AG09309 (cell line): ENCODE data around the gene TRIM16.
A peak's percentile ranks its signal among the peaks of the same experiment; 100 is the strongest.
"Not testable (repeated sequence)": the region's sequence is repeated elsewhere in the genome, so short reads cannot be mapped to it uniquely, and the experiment has no call there.

Source experiments
- DNase-seq: peaks from one replicate; pipeline ENCODE4 v3.0.0-alpha.2; 2010; ENCODE audit warnings: low read depth
- H3K4me3 ChIP-seq: 2 replicates; pipeline ENCODE4 v1.5.1; 2011; ENCODE audit warnings: mild to moderate bottlenecking, low read depth, low read length, moderate library complexity; ENCODE audit not compliant: control insufficient read depth
- TF ChIP-seq, protein P1 (sequence below): IDR thresholded peaks from 2 replicates; pipeline ENCODE4 v1.5.1; 2011; ENCODE audit warnings: mild to moderate bottlenecking, low read depth, low read length, inconsistent platforms; ENCODE audit not compliant: insufficient read depth, control insufficient read depth; ENCODE audit errors: missing control alignments

TRIM16 gene

DNA sequence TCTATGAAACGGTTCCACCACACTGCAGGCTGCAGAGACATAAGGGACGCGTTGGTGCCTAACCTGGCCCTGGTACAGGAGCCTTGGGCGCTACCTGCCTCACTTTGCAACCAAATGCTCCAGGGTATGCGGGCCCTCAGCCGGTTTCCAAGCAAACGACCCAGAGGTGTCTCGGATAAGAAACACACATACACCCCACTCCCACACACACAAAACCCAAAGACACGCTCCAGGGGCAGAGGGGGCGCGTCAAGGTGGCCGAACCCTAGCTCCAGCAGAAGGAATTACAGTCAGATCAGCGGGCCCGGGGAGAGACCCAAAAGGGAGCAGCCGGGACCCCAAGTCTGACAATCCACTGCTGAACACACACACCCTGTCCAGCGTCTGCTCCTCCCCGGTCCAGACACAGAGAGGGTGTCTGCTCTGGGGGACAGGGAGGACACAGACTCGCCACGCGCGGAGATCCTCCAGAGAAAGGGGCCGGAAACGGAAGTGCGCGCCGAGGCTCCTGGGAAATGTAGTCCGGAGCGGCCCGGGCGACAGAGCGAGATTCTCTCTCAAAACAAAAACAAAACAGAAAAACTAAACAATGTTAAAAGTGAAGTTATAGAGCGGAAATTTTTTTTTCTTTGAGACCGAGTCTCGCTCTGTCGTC lies at the start of gene TRIM16:
TSS of gene TRIM16 (minus strand) at position 488 of the 655 bp plus-strand sequence. CDS start 32,702 bp downstream, outside the sequence.
- TF ChIP-seq, protein P1, sequence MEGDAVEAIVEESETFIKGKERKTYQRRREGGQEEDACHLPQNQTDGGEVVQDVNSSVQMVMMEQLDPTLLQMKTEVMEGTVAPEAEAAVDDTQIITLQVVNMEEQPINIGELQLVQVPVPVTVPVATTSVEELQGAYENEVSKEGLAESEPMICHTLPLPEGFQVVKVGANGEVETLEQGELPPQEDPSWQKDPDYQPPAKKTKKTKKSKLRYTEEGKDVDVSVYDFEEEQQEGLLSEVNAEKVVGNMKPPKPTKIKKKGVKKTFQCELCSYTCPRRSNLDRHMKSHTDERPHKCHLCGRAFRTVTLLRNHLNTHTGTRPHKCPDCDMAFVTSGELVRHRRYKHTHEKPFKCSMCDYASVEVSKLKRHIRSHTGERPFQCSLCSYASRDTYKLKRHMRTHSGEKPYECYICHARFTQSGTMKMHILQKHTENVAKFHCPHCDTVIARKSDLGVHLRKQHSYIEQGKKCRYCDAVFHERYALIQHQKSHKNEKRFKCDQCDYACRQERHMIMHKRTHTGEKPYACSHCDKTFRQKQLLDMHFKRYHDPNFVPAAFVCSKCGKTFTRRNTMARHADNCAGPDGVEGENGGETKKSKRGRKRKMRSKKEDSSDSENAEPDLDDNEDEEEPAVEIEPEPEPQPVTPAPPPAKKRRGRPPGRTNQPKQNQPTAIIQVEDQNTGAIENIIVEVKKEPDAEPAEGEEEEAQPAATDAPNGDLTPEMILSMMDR = peak; percentile 18
- DNase-seq = not testable (repeated sequence)
- H3K4me3 ChIP-seq = peak within 1 kb of the TSS; percentile 57

DNA sequence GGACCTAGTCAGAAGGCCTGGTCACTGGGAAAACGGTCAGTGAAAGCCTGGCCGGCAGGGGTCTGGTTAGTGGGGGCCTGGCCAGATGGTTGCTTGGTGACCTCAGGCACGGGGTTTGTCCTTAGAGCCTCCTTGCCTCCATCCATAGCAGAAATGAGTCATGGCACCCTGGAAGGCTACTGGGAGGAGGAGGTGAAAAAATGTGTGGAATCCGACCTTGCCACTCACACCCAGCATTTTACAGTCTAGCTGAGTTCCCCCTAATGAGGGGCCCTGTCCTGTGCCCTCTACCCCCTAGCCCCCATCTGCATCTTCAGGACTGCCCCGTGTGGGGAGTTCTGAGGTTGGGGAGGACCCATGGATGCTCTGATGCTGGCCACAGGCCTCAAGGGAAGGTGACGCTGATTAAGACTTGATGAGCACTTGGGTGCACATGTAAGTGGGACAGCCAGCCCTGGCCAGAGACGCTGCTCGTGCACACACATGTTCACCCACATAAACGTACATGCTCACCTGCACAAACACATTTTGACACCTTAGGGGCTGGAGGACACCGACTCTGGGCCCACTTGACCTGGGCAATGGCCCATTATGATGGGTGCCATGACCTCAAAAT lies 49.2 kb upstream of the TRIM16 start:
- not testable (repeated sequence) for H3K4me3 ChIP-seq, DNase-seq

DNA sequence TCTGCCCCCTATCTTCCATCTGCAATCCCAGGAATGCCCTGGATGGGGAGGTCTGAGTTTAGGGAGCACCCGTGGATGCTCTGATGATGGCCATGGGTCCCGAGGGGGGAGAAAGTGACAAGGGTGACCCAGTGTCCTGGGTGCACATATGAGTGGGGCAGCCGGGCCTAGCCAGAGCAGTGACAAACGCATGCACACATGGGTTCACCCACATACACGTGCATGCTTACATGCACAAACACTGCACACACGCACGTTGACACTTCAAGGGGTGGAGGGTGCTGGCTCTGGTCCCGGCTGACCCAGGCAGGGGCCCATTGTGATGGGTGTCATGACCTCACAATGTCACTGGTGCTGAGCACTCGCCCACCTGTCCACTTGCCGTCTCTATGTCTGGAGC lies 47.8 kb upstream of the TRIM16 start, which contains the start of gene TBC1D26:
TSS of gene TBC1D26 (plus strand) at position 384 of the 400 bp plus-strand sequence. CDS start 3,066 bp downstream, outside the sequence.
- not testable (repeated sequence) for DNase-seq, H3K4me3 ChIP-seq

DNA sequence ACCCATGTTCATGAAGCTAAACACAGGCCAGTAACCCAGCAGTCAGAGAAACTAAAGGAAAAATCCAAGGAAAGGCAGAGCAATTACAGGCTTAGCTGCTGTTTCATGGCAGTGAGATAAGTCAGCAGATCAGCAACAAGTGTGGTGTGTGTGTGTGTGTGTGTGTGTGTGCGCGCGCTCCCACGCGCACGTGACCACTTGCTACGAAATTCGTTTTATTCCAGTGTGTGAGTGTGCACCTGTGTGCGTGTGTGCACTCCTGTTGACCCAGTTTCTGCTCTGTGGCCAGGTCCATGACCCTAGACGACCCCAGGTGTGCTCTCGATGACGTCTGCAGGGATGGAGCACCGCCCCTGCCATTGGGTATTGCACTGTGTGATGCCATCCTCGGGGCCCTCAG lies 46.4 kb upstream of the TRIM16 start:
- H3K4me3 ChIP-seq = not testable (repeated sequence)

DNA sequence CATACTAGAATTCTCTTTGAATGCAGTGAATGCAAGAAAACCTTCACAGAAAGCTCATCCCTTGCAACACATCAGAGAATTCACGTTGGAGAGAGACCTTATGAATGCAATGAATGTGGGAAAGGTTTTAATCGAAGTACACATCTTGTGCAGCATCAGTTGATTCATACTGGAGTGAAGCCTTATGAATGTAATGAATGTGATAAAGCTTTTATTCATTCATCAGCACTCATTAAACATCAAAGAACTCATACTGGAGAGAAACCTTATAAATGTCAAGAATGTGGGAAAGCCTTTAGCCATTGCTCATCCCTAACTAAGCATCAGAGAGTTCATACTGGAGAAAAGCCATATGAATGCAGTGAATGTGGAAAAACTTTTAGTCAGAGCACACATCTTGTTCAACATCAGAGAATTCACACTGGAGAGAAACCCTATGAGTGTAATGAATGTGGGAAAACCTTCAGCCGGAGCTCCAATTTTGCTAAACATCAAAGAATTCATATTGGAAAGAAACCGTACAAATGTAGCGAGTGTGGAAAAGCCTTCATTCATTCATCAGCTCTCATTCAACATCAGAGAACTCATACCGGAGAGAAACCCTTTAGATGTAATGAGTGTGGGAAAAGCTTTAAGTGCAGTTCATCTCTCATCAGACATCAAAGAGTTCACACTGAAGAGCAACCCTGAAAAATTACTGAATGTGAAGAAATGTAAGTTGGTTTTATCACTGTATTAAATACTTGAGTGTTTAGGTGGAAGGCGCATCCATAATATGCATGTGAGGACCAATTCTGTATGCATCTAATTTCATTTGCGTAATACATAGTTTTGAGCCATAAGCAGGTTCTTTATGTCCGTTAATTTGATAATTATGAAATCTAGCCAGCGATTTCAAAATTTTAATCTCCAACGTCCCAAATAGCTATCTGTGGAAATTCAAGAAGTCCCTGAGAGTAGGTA lies 32.8 kb upstream of the TRIM16 start:
- not testable (repeated sequence) for DNase-seq

More for the DNA sequence above, 46.4 kb upstream of the TRIM16 start:
- DNase-seq = not testable (repeated sequence)

DNA sequence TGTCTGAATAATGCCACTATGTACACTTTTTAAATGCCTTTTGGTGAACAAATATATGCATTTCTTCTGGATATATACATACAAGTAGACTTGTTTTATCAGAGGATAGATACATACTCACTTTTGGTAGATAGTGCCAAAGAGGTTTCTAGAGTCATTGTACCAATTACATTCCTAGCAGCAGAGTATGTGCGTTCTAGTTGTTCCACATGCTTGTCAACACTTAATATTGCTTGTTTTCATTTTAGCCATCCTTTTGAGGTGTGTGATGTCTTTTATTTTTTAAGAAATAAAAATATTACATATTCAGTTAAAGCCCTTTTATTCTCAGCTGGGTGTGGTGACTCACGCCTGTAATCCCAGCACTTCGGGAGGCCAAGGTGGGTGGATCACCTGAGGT lies 24.8 kb upstream of the TRIM16 start:
- H3K4me3 ChIP-seq, DNase-seq: not testable (repeated sequence)

More for the DNA sequence above, 32.8 kb upstream of the TRIM16 start:
- not testable (repeated sequence) for H3K4me3 ChIP-seq

DNA sequence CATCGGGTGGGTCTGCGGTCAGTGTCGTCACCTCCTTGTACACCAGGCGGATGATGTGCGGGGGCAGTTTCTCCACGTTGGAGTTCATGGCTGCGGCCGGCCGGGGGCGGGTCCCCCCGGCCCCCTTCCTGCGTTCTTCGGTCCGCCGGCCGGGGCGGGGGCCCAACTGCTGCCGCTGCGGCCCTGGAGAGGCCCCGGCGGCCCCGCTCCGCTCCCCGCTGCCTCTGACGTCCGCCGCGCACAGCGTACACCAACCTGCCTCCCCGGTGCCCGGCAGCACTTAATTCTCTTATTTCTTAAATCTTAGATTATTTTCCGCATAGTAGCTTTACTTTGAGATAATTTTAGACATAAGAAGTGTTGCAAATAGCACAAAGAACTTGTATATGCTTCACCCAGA lies 20.7 kb upstream of the TRIM16 start:
- not testable (repeated sequence) for DNase-seq, H3K4me3 ChIP-seq

DNA sequence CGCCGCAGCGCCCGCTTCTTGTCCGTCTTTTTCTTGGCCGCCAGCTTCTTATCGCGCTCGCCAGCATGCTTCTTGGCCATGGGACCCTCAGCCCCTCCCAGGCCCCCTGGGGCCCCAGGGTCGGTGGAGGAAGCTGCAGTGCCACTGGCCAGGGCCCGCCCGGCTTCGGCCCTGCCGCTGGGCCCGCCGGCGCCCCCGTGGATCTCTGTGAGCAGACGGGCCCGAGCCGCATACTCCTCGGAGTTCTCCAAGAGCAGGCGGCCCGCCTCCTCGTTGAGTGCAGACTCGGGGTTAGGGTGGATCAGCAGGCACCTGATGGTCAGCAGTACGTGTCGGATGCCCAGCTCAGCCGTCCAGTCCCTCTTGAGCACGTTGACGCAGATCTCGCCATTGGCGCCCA lies 20.1 kb upstream of the TRIM16 start:
- H3K4me3 ChIP-seq, DNase-seq: not testable (repeated sequence)

DNA sequence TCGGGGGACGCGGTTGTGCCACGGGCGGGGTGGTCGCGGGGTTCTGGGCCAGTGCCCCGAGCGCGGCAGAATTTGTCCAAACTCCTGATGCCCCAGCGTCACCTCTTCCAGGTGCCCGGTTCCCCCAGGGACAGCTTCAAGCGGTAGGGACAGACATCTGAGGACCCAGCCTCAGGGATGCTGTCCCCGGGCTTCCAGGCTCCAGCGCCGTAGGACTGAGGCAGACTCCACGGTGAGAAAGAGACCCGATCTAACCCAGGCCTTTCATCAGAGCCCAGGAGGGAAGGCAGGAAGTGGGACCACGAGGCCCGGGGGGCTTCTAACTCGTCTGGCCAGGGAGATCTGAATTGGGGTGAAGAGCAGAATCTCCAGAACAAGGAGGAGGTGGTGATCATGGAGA lies 15.8 kb upstream of the TRIM16 start:
- not testable (repeated sequence) for DNase-seq
- H3K4me3 ChIP-seq = peak overlapping the region; percentile 60

DNA sequence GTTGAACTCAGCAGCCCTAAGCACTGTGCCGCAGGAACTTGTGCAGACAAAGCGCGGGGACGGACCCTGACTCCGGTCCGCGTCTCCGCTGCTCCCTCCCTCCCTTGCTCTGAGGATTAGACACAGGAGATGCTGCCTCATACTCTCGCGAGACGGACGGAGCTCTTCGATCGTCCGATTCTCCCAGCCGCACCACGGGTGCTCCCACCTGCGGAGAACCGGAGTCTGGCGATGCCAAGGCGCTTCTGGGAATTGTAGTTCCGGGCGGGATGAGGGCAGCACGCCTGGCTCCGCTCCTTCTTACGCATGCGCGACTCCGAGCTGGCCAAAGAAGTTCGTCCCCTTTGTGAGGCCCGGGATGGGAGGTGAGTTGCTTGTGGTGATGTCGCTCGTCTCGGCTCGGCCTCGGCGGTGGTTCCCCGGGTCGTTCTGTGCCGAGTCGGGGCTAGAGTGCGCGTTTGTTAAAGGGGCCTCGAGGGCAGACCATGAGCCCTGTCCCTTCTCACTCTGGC lies 15.4 kb upstream of the TRIM16 start, which contains the start of gene ZNF286A:
TSS of gene ZNF286A (plus strand) at position 340 of the 512 bp plus-strand sequence. CDS start 578 bp downstream, outside the sequence.
- H3K4me3 ChIP-seq = peak within 1 kb of the TSS; percentile 60
- DNase-seq = peak; percentile 97

DNA sequence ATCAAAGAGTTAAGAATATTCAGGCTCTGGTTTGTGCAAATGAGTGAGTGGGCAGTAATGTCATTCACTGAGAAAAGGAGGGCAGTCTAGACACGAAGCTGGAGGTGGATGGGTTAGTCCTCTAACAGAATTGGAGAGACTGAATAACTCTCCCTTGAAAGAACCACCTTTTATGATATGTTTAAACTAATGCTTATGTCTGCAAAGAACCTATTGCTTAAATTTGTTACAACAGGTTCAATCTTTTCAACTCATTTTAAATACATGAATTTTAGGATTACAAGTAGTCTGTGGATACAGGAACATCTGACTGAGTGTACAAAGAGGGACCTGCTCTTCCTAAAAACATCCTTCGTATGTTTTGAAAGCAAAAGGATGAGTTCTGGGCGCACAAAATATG lies 14.9 kb upstream of the TRIM16 start:
- peak overlapping the region; percentile 60 for H3K4me3 ChIP-seq
- not testable (repeated sequence) for DNase-seq

DNA sequence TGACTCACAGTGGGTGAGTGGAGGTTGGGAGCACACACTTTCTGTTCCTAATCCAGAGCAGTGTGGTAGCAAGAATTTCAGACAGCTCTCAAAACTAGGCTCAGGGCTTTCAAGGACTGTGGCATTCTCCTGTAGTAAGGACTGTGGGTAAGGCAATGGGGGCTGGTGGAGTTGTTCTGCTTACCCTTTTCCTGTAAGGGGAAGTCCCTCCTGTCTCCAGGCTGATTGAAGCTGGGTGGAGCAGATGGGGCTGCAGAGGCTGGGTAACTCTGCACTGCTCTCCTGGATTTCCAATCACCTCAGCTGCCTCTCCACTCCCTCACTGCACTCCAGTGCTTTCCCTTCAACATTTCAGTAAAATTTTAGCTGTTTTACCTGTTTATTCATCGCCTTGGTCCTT lies 3.4 kb upstream of the TRIM16 start:
- H3K4me3 ChIP-seq, DNase-seq: not testable (repeated sequence)

DNA sequence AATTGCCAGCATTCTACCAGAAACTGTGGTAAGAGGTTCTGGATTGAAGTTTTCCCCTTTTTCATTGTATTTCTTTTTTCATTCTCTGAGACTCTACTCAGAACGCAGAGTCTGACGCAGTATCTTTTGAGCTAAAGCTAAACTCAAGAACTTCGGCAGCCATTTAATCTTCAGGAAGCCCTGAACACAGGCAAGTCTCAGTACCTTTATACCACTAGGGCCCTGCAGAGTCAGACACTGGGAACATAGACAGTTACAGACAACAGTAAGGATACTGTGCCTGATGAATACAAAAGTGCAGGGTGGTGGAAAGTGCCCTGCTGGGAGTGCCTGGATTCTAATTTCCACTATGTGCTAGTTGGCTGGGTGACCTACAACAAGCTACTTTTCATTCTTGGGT lies 976 bp downstream of the TRIM16 start:
- H3K4me3 ChIP-seq = not testable (repeated sequence)

DNA sequence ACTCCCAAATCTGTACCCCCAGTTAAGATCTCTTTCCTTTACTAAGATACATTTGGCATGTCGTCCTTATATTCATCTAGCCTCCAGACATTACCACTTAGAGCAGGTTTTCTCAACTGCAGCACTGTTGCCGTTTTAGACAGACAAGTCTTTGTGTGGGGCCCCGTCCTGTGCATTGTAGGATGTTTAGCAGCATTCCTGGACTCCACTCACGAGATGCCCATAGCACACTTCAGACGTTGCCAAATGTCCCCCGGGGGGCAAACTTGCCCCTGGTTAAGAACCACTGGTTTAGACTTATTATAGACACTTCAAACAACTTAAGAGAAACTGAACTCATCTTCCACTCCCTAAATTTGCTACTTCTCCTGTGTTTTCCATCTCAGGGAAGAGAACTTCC lies 8.1 kb downstream of the TRIM16 start:
- not testable (repeated sequence) for DNase-seq, H3K4me3 ChIP-seq

More for the DNA sequence above, 976 bp downstream of the TRIM16 start:
- DNase-seq = not testable (repeated sequence)

DNA sequence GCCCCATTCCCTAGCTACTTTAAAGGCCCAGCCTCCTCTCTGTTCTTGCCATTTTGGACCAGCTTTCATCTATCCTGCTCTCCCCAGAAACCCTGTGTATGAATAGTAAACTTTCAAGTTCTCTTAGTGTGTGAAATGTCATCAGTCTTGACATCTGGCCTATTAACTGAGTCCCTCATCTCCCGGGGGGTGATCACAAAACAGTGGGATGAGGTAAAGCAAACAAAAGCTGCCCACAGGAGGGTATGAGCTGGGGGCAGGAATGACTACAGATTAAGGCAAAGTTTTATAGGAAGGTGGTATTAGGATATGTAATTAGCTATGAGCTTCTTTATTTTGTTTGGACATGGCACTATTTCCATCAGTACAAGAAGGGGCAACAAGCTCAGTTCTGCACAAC lies 9.5 kb downstream of the TRIM16 start:
- DNase-seq, H3K4me3 ChIP-seq: not testable (repeated sequence)

DNA sequence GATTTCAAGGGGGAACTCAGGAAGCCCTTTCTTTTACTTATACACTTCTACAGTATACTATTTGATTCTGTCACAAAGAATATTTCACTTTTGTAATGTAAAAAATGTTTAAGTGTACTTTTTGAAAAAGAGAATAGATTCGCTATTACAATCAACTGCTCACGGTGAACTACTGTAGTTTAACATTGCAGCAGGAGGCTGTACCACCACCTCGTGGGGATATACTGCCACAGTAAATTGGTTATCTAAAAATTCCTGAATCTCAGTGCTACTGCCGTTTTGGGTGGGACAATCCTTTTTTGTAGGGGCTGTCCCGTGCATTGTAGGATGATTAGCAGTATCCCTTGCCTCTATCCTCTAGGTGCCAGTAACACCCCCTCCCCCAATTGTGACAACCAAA lies 14.6 kb downstream of the TRIM16 start:
- DNase-seq, H3K4me3 ChIP-seq: not testable (repeated sequence)
